OCI-LY7 (cell line): ENCODE results near the gene SCTR. TPM values are rescaled to one million over a fixed set of nuclear protein-coding genes. Genes with fewer than 3 reads are reported as not detected.

Experiments
- BruUV-seq: library from RNA; stranded (reverse); fragments of 400-500 nt; replicated peaks from 2 replicates; lab custom pipeline; 2021; lab: Mats Ljungman, UMichigan
- CTCF ChIA-PET: fragments of 300-600 bp; sonication (Branson Sonifier 250); formaldehyde crosslinking; loops from one replicate; lab custom pipeline; 2022; ENCODE audit warnings: antibody characterized with exemption; ENCODE audit not compliant: unreplicated experiment; lab: Charles Lee
- POLR2A ChIA-PET: fragments of 300-600 bp; sonication (Branson Sonifier 250); formaldehyde crosslinking; loops from one replicate; lab custom pipeline; 2022; ENCODE audit warnings: antibody characterized with exemption; lab: Charles Lee
- DNase-seq: peaks from one replicate; pipeline ENCODE4 v3.0.0-alpha.2; 2015; ENCODE audit warnings: low spot score
- H2AFZ ChIP-seq: fragments of 200-600 bp; sonication (generic), shearing (Covaris generic); 2 replicates; pipeline ENCODE4 v1.6.1; 2014; ENCODE audit warnings: mild to moderate bottlenecking, antibody characterized with exemption, low read length, moderate library complexity
- H3K27ac ChIP-seq: fragments of 200-600 bp; sonication (generic); 2 replicates; pipeline ENCODE4 v1.5.1; 2014; ENCODE audit warnings: mixed run types, low read depth, mild to moderate bottlenecking, moderate library complexity, low read length, inconsistent platforms; ENCODE audit not compliant: poor library complexity, severe bottlenecking
- H3K36me3 ChIP-seq: fragments of 200-600 bp; sonication (generic); 2 replicates; pipeline ENCODE4 v1.6.1; 2014; ENCODE audit warnings: mild to moderate bottlenecking, antibody characterized with exemption, low read length, moderate library complexity, mixed read lengths; ENCODE audit not compliant: insufficient read depth
- H3K4me1 ChIP-seq: fragments of 200-600 bp; sonication (generic); 2 replicates; pipeline ENCODE4 v1.5.1; 2014; ENCODE audit warnings: mild to moderate bottlenecking, low read length; ENCODE audit not compliant: insufficient read depth, poor library complexity, severe bottlenecking
- H3K4me2 ChIP-seq: fragments of 200-600 bp; sonication (generic); 2 replicates; pipeline ENCODE4 v1.6.1; 2014; ENCODE audit warnings: mild to moderate bottlenecking, low read length
- H3K4me3 ChIP-seq: fragments of 200-600 bp; sonication (generic); 2 replicates; pipeline ENCODE4 v1.5.1; 2014; ENCODE audit warnings: mild to moderate bottlenecking, low read depth, low read length; ENCODE audit not compliant: poor library complexity, severe bottlenecking
- H3K79me2 ChIP-seq: fragments of 200-600 bp; sonication (generic); 2 replicates; pipeline ENCODE4 v1.6.1; 2016; ENCODE audit warnings: low read depth, mild to moderate bottlenecking, low read length, moderate library complexity, mixed read lengths; ENCODE audit not compliant: insufficient read depth
- H3K9me2 ChIP-seq: fragments of 200-600 bp; sonication (generic); 2 replicates; pipeline ENCODE4 v1.6.1; 2016; ENCODE audit warnings: mild to moderate bottlenecking, low read length, mixed read lengths; ENCODE audit not compliant: insufficient read depth
- H3K9me3 ChIP-seq: fragments of 200-600 bp; sonication (generic); 2 replicates; pipeline ENCODE4 v1.6.1; 2014; ENCODE audit warnings: mild to moderate bottlenecking, mixed run types, low read length, mixed read lengths
- H4K20me1 ChIP-seq: fragments of 200-600 bp; sonication (generic); 2 replicates; pipeline ENCODE4 v1.6.1; 2014; ENCODE audit warnings: mild to moderate bottlenecking, antibody characterized with exemption, low read length, moderate library complexity, mixed read lengths; ENCODE audit not compliant: insufficient read depth
- EZH2phosphoT487 ChIP-seq: fragments of 200-600 bp; sonication (generic); IDR thresholded peaks from 2 replicates; pipeline ENCODE4 v1.6.1; 2018; ENCODE audit warnings: low read depth, borderline replicate concordance, mild to moderate bottlenecking, mixed run types, antibody characterized with exemption, low read length, moderate library complexity, mixed read lengths
- intact Hi-C: fragments of 100-400 bp; cut with micrococcal nuclease; formaldehyde crosslinking; loops from one replicate; pipeline ENCODE4 v1.10.0; 2022; ENCODE audit not compliant: unreplicated experiment
- total RNA-seq, 2 experiments: library from RNA; depleted of rRNA in 1 of 2; stranded (reverse); fragments of >200 nt in 1 of 2; shearing (Covaris generic) in 1 of 2; gene quantifications; 2 replicates each; pipeline ENCODE4 v1.2.3, GENCODE V29; 2014 to 2022
- TF ChIP-seq, protein P1 (sequence below): fragments of 200-600 bp; sonication (generic); conservative IDR thresholded peaks from 2 replicates; pipeline ENCODE4 v1.5.1; 2014; ENCODE audit warnings: mild to moderate bottlenecking, antibody characterized with exemption, low read length, moderate library complexity, mixed read lengths

Gene SCTR
- total RNA-seq, 2 experiments from 2014 or later, result not detected

DNA sequence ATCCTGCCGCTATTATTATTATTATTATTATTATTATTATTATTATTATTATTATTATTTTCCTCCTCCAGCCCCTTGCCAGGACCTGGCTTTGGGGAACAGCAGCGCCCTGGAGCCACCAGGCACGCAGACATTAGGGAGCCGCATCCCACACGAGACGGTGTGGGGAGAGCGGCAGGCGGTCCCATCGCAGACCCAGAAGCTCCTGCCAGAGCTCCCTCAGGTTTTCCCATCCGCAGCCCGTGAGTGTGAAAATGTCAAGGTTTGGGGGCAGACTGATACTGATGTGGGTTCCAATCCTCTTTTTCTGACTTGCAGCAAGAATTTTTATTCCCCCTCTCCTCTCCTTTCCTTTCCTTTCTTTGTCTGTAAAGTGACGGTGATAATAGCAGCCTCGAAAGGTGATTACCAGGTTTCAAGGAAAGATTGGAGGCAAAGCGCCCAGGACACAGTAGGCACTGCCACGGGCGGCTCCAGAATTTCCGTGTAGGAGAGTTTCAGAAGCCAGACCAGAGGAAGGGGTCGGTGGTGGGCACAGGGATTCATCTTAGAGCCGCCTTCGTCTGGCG is 816 bp downstream of the SCTR start:
- Histone ChIP-seq H3K9me3 (no peaks in the 10 kb centered on the region), H3K4me3 (no peak overlapping the region), H3K4me1 (no peaks in the 10 kb centered on the region), H2AFZ (no peak overlapping the region), H3K36me3 (no peaks in the 10 kb centered on the region), H3K9me2 (no peaks in the 10 kb centered on the region), H4K20me1 (no peaks in the 10 kb centered on the region), H3K4me2 (no peak overlapping the region), H3K79me2 (no peaks in the 10 kb centered on the region), H3K27ac (no peak overlapping the region)
- BruUV-seq, result no TSS peak
- intact Hi-C loops, result no loop called here
- no peak for TF ChIP-seq EZH2phosphoT487
- TF ChIP-seq, protein P1, sequence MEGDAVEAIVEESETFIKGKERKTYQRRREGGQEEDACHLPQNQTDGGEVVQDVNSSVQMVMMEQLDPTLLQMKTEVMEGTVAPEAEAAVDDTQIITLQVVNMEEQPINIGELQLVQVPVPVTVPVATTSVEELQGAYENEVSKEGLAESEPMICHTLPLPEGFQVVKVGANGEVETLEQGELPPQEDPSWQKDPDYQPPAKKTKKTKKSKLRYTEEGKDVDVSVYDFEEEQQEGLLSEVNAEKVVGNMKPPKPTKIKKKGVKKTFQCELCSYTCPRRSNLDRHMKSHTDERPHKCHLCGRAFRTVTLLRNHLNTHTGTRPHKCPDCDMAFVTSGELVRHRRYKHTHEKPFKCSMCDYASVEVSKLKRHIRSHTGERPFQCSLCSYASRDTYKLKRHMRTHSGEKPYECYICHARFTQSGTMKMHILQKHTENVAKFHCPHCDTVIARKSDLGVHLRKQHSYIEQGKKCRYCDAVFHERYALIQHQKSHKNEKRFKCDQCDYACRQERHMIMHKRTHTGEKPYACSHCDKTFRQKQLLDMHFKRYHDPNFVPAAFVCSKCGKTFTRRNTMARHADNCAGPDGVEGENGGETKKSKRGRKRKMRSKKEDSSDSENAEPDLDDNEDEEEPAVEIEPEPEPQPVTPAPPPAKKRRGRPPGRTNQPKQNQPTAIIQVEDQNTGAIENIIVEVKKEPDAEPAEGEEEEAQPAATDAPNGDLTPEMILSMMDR, result no peak
- CTCF ChIA-PET, result no interaction called here
- no peak for DNase-seq
- POLR2A ChIA-PET, result no interaction called here

DNA sequence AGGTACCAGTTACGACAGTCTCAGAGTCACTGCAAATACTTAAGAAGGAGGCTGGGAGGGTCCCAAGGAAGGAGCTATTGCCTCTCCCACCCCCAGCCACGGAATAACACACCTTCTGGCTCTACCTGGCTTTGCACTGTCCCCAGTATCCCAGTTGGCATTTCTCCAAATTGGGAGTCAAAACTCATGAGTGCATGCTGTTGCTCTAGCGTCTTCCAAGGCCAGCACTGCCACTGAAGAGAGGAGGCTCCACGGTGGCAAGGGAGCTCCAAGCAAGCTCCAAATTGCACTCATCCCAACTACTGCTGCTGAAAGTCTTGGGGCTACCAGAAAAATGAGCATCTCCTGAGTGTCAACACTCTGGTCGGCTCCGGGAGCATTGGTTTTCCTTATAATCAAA is 1.6 kb downstream of the SCTR start:
- no peak overlapping the region for H3K27ac ChIP-seq
- H3K36me3 ChIP-seq, result no peaks in the 10 kb centered on the region
- H3K4me1 ChIP-seq, result no peaks in the 10 kb centered on the region
- H3K4me2 ChIP-seq, result no peak overlapping the region
- H3K9me2 ChIP-seq, result no peaks in the 10 kb centered on the region
- ChIA-PET CTCF (no interaction called here), POLR2A (no interaction called here)
- no peak for TF ChIP-seq EZH2phosphoT487
- TF ChIP-seq, protein P1, result no peak
- no peak overlapping the region for H3K4me3 ChIP-seq
- BruUV-seq, result no TSS peak
- no peaks in the 10 kb centered on the region for H3K79me2 ChIP-seq
- intact Hi-C loops, result no loop called here
- no peaks in the 10 kb centered on the region for H3K9me3 ChIP-seq
- DNase-seq, result no peak
- H2AFZ ChIP-seq, result no peak overlapping the region
- no peaks in the 10 kb centered on the region for H4K20me1 ChIP-seq

DNA sequence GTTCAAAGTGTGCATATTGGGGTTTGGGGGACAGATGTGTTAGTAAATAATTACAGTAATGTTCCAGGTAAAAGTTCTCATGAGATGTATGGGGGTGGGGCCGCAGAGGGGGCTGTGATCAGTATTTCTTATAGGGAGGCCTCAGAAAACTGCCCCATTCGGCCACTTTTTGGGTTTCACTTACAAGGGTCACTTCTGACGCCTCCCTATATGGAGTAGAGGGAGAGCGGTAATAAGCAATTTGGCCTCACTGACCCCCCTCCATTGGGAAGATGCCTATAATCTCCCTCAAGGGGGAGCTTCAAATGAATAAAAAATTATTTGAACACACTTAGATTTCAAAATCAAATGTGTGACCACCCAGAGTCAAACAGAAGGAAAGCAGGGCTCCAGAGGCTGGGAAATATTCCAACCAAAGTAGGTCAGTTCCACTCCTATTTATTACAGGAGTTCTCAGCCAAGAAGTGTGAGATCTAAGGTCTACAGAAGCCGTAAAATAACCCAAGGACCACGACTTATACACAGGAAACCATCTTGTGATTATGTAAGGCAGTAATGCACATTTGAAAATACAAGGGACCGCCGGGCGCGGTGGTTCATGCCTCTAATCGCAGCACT is 2.7 kb downstream of the SCTR start:
- intact Hi-C loops, result no loop called here
- DNase-seq, result no peak

More for the DNA sequence above, 2.7 kb downstream of the SCTR start:
- no peak overlapping the region for H2AFZ ChIP-seq
- ChIA-PET CTCF (no interaction called here), POLR2A (no interaction called here)
- H3K9me2 ChIP-seq, result no peaks in the 10 kb centered on the region
- H3K4me1 ChIP-seq, result no peaks in the 10 kb centered on the region
- H3K79me2 ChIP-seq, result no peaks in the 10 kb centered on the region
- no TSS peak for BruUV-seq
- no peak for TF ChIP-seq EZH2phosphoT487
- TF ChIP-seq, protein P1, result no peak
- H3K4me3 ChIP-seq, result no peak overlapping the region
- no peak overlapping the region for H3K4me2 ChIP-seq
- no peaks in the 10 kb centered on the region for H3K36me3 ChIP-seq
- no peaks in the 10 kb centered on the region for H3K9me3 ChIP-seq
- H3K27ac ChIP-seq, result no peak overlapping the region
- H4K20me1 ChIP-seq, result no peaks in the 10 kb centered on the region
